Neural progenitor cell (in vitro differentiated cells): ENCODE measurements around the gene HRCT1. TPM values are rescaled to one million over a fixed set of nuclear protein-coding genes. Genes with fewer than 3 reads are reported as not detected.

Source experiments
- DNase-seq: peaks from one replicate; pipeline ENCODE4 v3.0.0-alpha.2; 2016; ENCODE audit warnings: low spot score
- H2AFZ ChIP-seq: fragments of 200-600 bp; sonication (generic); replicated peaks from 2 replicates; pipeline ENCODE4 v1.6.1; 2016; ENCODE audit warnings: antibody characterized with exemption
- H3F3A ChIP-seq: fragments of 200-600 bp; sonication (generic); 2 replicates; pipeline ENCODE4 v1.6.1; 2016; ENCODE audit warnings: antibody characterized with exemption, low read depth
- H3K27ac ChIP-seq: fragments of 200-600 bp; sonication (generic); 2 replicates; pipeline ENCODE4 v1.5.1; 2016; ENCODE audit warnings: mild to moderate bottlenecking
- H3K27me3 ChIP-seq: fragments of 200-600 bp; sonication (generic); 2 replicates; pipeline ENCODE4 v1.6.1; 2016; ENCODE audit warnings: mild to moderate bottlenecking, moderate library complexity
- H3K36me3 ChIP-seq: fragments of 200-600 bp; sonication (generic); 2 replicates; pipeline ENCODE4 v1.5.1; 2016
- H3K4me1 ChIP-seq: fragments of 200-600 bp; sonication (generic); 2 replicates; pipeline ENCODE4 v1.6.1; 2016; ENCODE audit warnings: mixed run types
- H3K4me2 ChIP-seq: fragments of 200-600 bp; sonication (generic); 2 replicates; pipeline ENCODE4 v1.6.1; 2016
- H3K4me3 ChIP-seq: fragments of 200-600 bp; sonication (generic); 2 replicates; pipeline ENCODE4 v1.5.1; 2016
- H3K79me2 ChIP-seq: fragments of 200-600 bp; sonication (generic); 2 replicates; pipeline ENCODE4 v1.6.1; 2016; ENCODE audit warnings: low read depth
- H3K9ac ChIP-seq: fragments of 200-600 bp; sonication (generic); 2 replicates; pipeline ENCODE4 v1.6.1; 2016
- H3K9me3 ChIP-seq: fragments of 200-600 bp; sonication (generic); 2 replicates; pipeline ENCODE4 v1.5.1; 2016; ENCODE audit warnings: low read depth
- H4K20me1 ChIP-seq: fragments of 200-600 bp; sonication (generic); 2 replicates; pipeline ENCODE4 v1.6.1; 2016; ENCODE audit warnings: low read depth
- H3K27ac Mint-ChIP-seq: 3 replicates; pipeline ENCODE4 v1.8.0; 2021; ENCODE audit warnings: mixed read lengths
- H3K27me3 Mint-ChIP-seq: 2 replicates; pipeline ENCODE4 v1.8.0; 2022; ENCODE audit warnings: low read depth, mild to moderate bottlenecking, inconsistent platforms, moderate library complexity, mixed read lengths; ENCODE audit not compliant: insufficient read depth
- H3K36me3 Mint-ChIP-seq: 3 replicates; pipeline ENCODE4 v1.8.0; 2021; ENCODE audit warnings: mixed read lengths
- H3K4me1 Mint-ChIP-seq: 3 replicates; pipeline ENCODE4 v1.8.0; 2021; ENCODE audit warnings: mixed read lengths
- H3K4me3 Mint-ChIP-seq: 3 replicates; pipeline ENCODE4 v1.8.0; 2021; ENCODE audit warnings: mild to moderate bottlenecking, moderate library complexity, mixed read lengths
- H3K9me3 Mint-ChIP-seq: 3 replicates; pipeline ENCODE4 v1.8.0; 2020; ENCODE audit warnings: mixed read lengths
- CTCF ChIP-seq: fragments of 200-600 bp; sonication (generic); IDR thresholded peaks from 2 replicates; pipeline ENCODE4 v1.5.1; 2017; ENCODE audit warnings: antibody characterized with exemption, mild to moderate bottlenecking
- EZH2 ChIP-seq: fragments of 200-600 bp; sonication (generic); IDR thresholded peaks from 2 replicates; pipeline ENCODE4 v1.6.1; 2017; ENCODE audit warnings: antibody characterized with exemption, mild to moderate bottlenecking, moderate library complexity
- EZH2phosphoT487 ChIP-seq: fragments of 200-600 bp; sonication (generic); IDR thresholded peaks from 2 replicates; pipeline ENCODE4 v1.6.1; 2017; ENCODE audit warnings: antibody characterized with exemption
- total RNA-seq: library from RNA; depleted of rRNA; stranded (reverse); fragments of >200 nt; gene quantifications from 2 replicates; pipeline ENCODE4 v1.2.3, GENCODE V29; 2015; ENCODE audit warnings: low replicate concordance

HRCT1 gene
- total RNA-seq, 1 donor from 2014 or later, result not detected

GRCh38 chr9:35918780-35919179 lies 12.8 kb downstream of the HRCT1 start:
- no peaks in the 10 kb centered on the region for H3K9me3 Mint-ChIP-seq
- Histone ChIP-seq H4K20me1 (no peaks in the 10 kb centered on the region), H3K9me3 (no peaks in the 10 kb centered on the region), H2AFZ (no peak overlapping the region), H3K4me1 (no peaks in the 10 kb centered on the region), H3K9ac (no peak overlapping the region), H3K36me3 (no peaks in the 10 kb centered on the region), H3K27ac (no peak overlapping the region), H3K79me2 (no peaks in the 10 kb centered on the region), H3F3A (peaks cover 11% of the 10 kb centered on the region), H3K4me3 (no peak overlapping the region), H3K27me3 (no peaks in the 10 kb centered on the region), H3K4me2 (no peak overlapping the region)
- peaks cover 2% of the 10 kb centered on the region for H3K4me1 Mint-ChIP-seq
- H3K27me3 Mint-ChIP-seq, result no peaks in the 10 kb centered on the region
- DNase-seq, result no peak
- TF ChIP-seq EZH2phosphoT487 (no peak), CTCF (no peak), EZH2 (no peak)
- H3K4me3 Mint-ChIP-seq, result no peak overlapping the region
- H3K27ac Mint-ChIP-seq, result no peak overlapping the region
- H3K36me3 Mint-ChIP-seq, result no peaks in the 10 kb centered on the region

GRCh38 chr9:35919212-35920008 lies 13.4 kb downstream of the HRCT1 start:
- Histone ChIP-seq H3K27ac (no peak overlapping the region), H3K4me2 (no peak overlapping the region), H3K4me1 (no peaks in the 10 kb centered on the region), H2AFZ (no peak overlapping the region), H4K20me1 (no peaks in the 10 kb centered on the region), H3K4me3 (no peak overlapping the region), H3K79me2 (no peaks in the 10 kb centered on the region), H3K9ac (no peak overlapping the region), H3K9me3 (no peaks in the 10 kb centered on the region), H3K27me3 (no peaks in the 10 kb centered on the region), H3F3A (peaks cover 5% of the 10 kb centered on the region), H3K36me3 (no peaks in the 10 kb centered on the region)
- Mint-ChIP-seq H3K27ac (no peak overlapping the region), H3K27me3 (no peaks in the 10 kb centered on the region), H3K9me3 (no peaks in the 10 kb centered on the region), H3K36me3 (no peaks in the 10 kb centered on the region), H3K4me3 (no peak overlapping the region), H3K4me1 (peaks cover 8% of the 10 kb centered on the region)
- TF ChIP-seq EZH2phosphoT487, result no peak
- no peak for TF ChIP-seq CTCF
- TF ChIP-seq EZH2, result no peak
- DNase-seq, result no peak

- no peaks in the 10 kb centered on the region for H3K9me3 ChIP-seq
- H3K79me2 ChIP-seq, result no peaks in the 10 kb centered on the region
- no peak overlapping the region for H3K4me2 ChIP-seq
- no peak overlapping the region for H3K27ac ChIP-seq
- no peaks in the 10 kb centered on the region for H4K20me1 ChIP-seq
- no peaks in the 10 kb centered on the region for H3K4me1 ChIP-seq
- TF ChIP-seq EZH2 (no peak), EZH2phosphoT487 (no peak), CTCF (no peak)
- Mint-ChIP-seq H3K36me3 (no peaks in the 10 kb centered on the region), H3K9me3 (no peaks in the 10 kb centered on the region), H3K27me3 (no peaks in the 10 kb centered on the region), H3K4me3 (no peak overlapping the region), H3K27ac (no peak overlapping the region), H3K4me1 (peaks cover 11% of the 10 kb centered on the region)
- no peak for DNase-seq
- H2AFZ ChIP-seq, result no peak overlapping the region
- no peak overlapping the region for H3K4me3 ChIP-seq
- no peaks in the 10 kb centered on the region for H3K27me3 ChIP-seq
- H3K36me3 ChIP-seq, result no peaks in the 10 kb centered on the region
- H3K9ac ChIP-seq, result no peak overlapping the region
- no peaks in the 10 kb centered on the region for H3F3A ChIP-seq
These were observed 14.1 kb downstream of the HRCT1 start for GRCh38 chr9:35920051-35920620.
